ENCODE results near the gene DNAJC3.

DNA sequence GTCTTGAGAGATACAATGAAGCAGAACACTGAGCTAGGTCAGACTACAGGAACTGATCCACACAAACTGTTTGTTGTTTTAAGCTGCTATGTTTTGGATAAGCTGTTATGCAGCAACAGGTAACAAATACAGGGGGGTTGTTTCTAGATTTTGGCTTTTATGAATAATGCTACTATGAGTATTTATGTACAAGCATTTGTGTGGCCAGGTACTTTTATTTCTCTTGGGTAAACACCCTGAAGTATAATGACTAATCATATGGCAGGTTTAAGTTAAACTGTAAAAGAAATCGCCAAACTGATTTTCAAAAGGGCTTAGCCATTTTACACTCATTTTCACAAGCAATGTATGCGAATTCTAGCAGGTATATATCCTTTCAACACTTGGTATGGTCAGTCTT is 166.0 kb downstream of the DNAJC3 start:
- TF ChIP-seq FOXK2 (IDR thresholded peaks at IDR 0.05) (no peak), SRY (CRISPR knock-in tag; IDR thresholded peaks at IDR 0.05) (no peak)
